PFSK-1 (cell line): ENCODE data around the gene SMARCD3.

Source experiments
- FOXP2 ChIP-seq: optimal IDR thresholded peaks from 2 replicates; pipeline ENCODE3; 2011; ENCODE audit warnings: borderline replicate concordance, control low read depth, inconsistent platforms; ENCODE audit not compliant: insufficient read depth; ENCODE audit errors: extremely low read length, extremely low read depth
- POLR2AphosphoS5 ChIP-seq: IDR thresholded peaks from 2 replicates; pipeline ENCODE4 v1.6.1; 2012; ENCODE audit warnings: low read depth, mild to moderate bottlenecking, control low read depth, low read length, moderate library complexity
- REST ChIP-seq, 2 experiments: IDR thresholded peaks; 2 replicates each; pipeline versions ENCODE4 v1.6.1 to v1.8.0; 2011 to 2012; ENCODE audit warnings: low read depth in 2 of 2, low read length in 2 of 2, control low read depth in 1 of 2, inconsistent platforms in 1 of 2, mild to moderate bottlenecking in 1 of 2, moderate library complexity in 1 of 2; ENCODE audit not compliant: insufficient read depth in 1 of 2
- SIN3A ChIP-seq: IDR thresholded peaks from 2 replicates; pipeline ENCODE4 v1.6.1; 2012; ENCODE audit warnings: mild to moderate bottlenecking, low read length, moderate library complexity, borderline replicate concordance; ENCODE audit not compliant: insufficient read depth
- TAF1 ChIP-seq: IDR thresholded peaks from 2 replicates; pipeline ENCODE4 v1.6.1; 2012; ENCODE audit warnings: low read length, control low read depth, borderline replicate concordance; ENCODE audit not compliant: insufficient read depth

The SMARCD3 gene

GRCh38 chr7:151231080-151231479, 17.4 kb downstream of the SMARCD3 start:
- TF ChIP-seq FOXP2 (no peak), TAF1 (no peak), REST (IDR thresholded peaks at IDR 0.05; ENCODE audit: insufficient read depth in 1 of 2, low read depth in 2 of 2, low read length in 2 of 2) (no peak), POLR2AphosphoS5 (no peak), SIN3A (no peak)

GRCh38 chr7:151229249-151229648, 19.2 kb downstream of the SMARCD3 start:
- TF ChIP-seq POLR2AphosphoS5 (no peak), TAF1 (no peak), SIN3A (no peak), FOXP2 (no peak), REST (IDR thresholded peaks at IDR 0.05; ENCODE audit: insufficient read depth in 1 of 2, low read depth in 2 of 2, low read length in 2 of 2) (no peak)

GRCh38 chr7:151228024-151228866, 20.2 kb downstream of the SMARCD3 start:
- TF ChIP-seq FOXP2 = no peak
- TF ChIP-seq SIN3A = no peak
- no peak for TF ChIP-seq POLR2AphosphoS5
- no peak for TF ChIP-seq TAF1
- TF ChIP-seq REST (IDR thresholded peaks at IDR 0.05; ENCODE audit: insufficient read depth in 1 of 2, low read depth in 2 of 2, low read length in 2 of 2) = no peak

GRCh38 chr7:151226875-151227782, 21.4 kb downstream of the SMARCD3 start, which contains the start of gene ABCF2:
ABCF2 (minus strand) TSS chr7:151227205; CDS start chr7:151226458, 747 bp downstream.
- TF ChIP-seq SIN3A (0 out of 2 replicates have a peak, but pooled peaks have one; percentile 24), POLR2AphosphoS5 (peak; percentile 70; the same call in 1 of the 2 replicates), FOXP2 (peak; percentile 24), TAF1 (peak; percentile 52; the same call in 1 of the 2 replicates), REST (IDR thresholded peaks at IDR 0.05; ENCODE audit: insufficient read depth in 1 of 2, low read depth in 2 of 2, low read length in 2 of 2) (no peak)
